Hindlimb muscle (tissue), 1 donor: ENCODE data around the gene FBXO2. TPM values are rescaled to one million over a fixed set of nuclear protein-coding genes. Genes with fewer than 3 reads are reported as not detected.
A peak's percentile ranks its signal among the peaks of the same experiment; 100 is the strongest.

ENCODE experiments used
- DNase-seq: peaks from one replicate; pipeline ENCODE4 v3.0.0-alpha.2; 2013
- polyA plus RNA-seq: library from polyadenylated mRNA; unstranded; fragments of 120-200 nt; gene quantifications from one replicate; pipeline ENCODE4 v1.2.1, GENCODE V29; 2013; ENCODE audit not compliant: insufficient read length

Gene FBXO2
- polyA plus RNA-seq = 0.58 TPM

- DNase-seq = peak; percentile 23
Observed at GRCh38 chr1:11654137-11654938, at the start of gene FBXO2, which contains the start of gene FBXO44. Gene FBXO2 (minus strand): TSS chr1:11654429. CDS start chr1:11654340, 89 bp downstream. Gene FBXO44 (plus strand): TSS chr1:11654877. CDS start chr1:11655836, 959 bp downstream.

- no peak for DNase-seq
Observed at GRCh38 chr1:11703357-11704193, 49.3 kb upstream of the FBXO2 start.

- no peak for DNase-seq
Observed at GRCh38 chr1:11701981-11702803, 48.0 kb upstream of the FBXO2 start.

- DNase-seq = no peak
Observed at GRCh38 chr1:11701551-11701961, 47.3 kb upstream of the FBXO2 start.

- no peak for DNase-seq
Observed at GRCh38 chr1:11700601-11701467, 46.6 kb upstream of the FBXO2 start.

GRCh38 chr1:11697893-11698210 lies 43.6 kb upstream of the FBXO2 start:
- no peak for DNase-seq

GRCh38 chr1:11697188-11697892 lies 43.1 kb upstream of the FBXO2 start:
- no peak for DNase-seq

- DNase-seq = no peak
Observed at GRCh38 chr1:11695861-11696260, 41.6 kb upstream of the FBXO2 start.

- no peak for DNase-seq
Observed at GRCh38 chr1:11693917-11694316, 39.7 kb upstream of the FBXO2 start.

- DNase-seq = no peak
Observed at GRCh38 chr1:11693024-11693590, 38.9 kb upstream of the FBXO2 start.

- DNase-seq = no peak
Observed at GRCh38 chr1:11691928-11692711, 37.9 kb upstream of the FBXO2 start.

GRCh38 chr1:11691302-11691914 lies 37.2 kb upstream of the FBXO2 start, which contains the start of gene DRAXIN:
Gene DRAXIN (plus strand): TSS chr1:11691710. CDS start chr1:11706259, 14,549 bp downstream.
- DNase-seq = no peak

- DNase-seq = peak; percentile 45
Observed at GRCh38 chr1:11690397-11691301, 36.4 kb upstream of the FBXO2 start.

GRCh38 chr1:11688506-11688905 lies 34.3 kb upstream of the FBXO2 start:
- no peak for DNase-seq

- DNase-seq = no peak
Observed at GRCh38 chr1:11685210-11685752, 31.1 kb upstream of the FBXO2 start.

GRCh38 chr1:11684070-11684469 lies 29.8 kb upstream of the FBXO2 start:
- DNase-seq = no peak

- no peak for DNase-seq
Observed at GRCh38 chr1:11682799-11683198, 28.6 kb upstream of the FBXO2 start.

GRCh38 chr1:11682287-11682771 lies 28.1 kb upstream of the FBXO2 start:
- DNase-seq = no peak
